ENCODE results near the gene UPF3A.

- TF ChIP-seq EZH2 (IDR thresholded peaks at IDR 0.05; ENCODE audit: borderline replicate concordance): no peak
- TF ChIP-seq CTCF (IDR thresholded peaks at IDR 0.05; ENCODE audit: poor library complexity): no peak
- no peak for TF ChIP-seq EZH2phosphoT487 (IDR thresholded peaks at IDR 0.05; ENCODE audit: low read depth, severe bottlenecking, unreplicated experiment)
Observed at GRCh38 chr13:114315074-114315785, 33.8 kb downstream of the UPF3A start.

Data from hepatocyte (in vitro differentiated cells).